HG03439 (cell line): ENCODE data around the gene NDST3.
A peak's percentile ranks its signal among the peaks of the same experiment; 100 is the strongest.

Experiments used
- ATAC-seq: cut with Tn5 transposase; IDR thresholded peaks from one replicate; pipeline ENCODE4 v1.9.1; 2021; ENCODE audit warnings: mild to moderate bottlenecking, moderate library complexity; ENCODE audit not compliant: unreplicated experiment

Gene NDST3

DNA sequence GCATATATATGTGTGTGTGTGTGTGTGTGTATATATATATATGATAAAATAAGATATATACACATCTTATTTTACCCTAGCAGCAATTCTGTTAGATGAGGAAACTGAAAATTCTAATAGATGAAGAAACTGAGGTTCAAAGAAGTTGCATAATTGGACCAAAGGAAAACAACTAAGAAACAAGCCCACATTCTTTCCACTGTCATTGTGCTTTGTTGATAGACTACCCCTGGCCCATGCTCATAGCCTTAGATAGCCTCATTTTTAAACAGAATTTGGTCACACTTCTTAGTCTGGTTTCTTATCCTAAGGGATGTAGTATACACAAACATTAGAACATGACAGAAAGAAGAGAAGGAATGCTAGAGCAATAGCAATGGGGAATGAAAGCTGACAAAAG is 138.8 kb downstream of the NDST3 start:
- no peak for ATAC-seq

GRCh38 chr4:118173956-118174725 is 139.9 kb downstream of the NDST3 start:
- ATAC-seq: no peak

GRCh38 chr4:118175506-118175905 is 141.2 kb downstream of the NDST3 start:
- no peak for ATAC-seq

DNA sequence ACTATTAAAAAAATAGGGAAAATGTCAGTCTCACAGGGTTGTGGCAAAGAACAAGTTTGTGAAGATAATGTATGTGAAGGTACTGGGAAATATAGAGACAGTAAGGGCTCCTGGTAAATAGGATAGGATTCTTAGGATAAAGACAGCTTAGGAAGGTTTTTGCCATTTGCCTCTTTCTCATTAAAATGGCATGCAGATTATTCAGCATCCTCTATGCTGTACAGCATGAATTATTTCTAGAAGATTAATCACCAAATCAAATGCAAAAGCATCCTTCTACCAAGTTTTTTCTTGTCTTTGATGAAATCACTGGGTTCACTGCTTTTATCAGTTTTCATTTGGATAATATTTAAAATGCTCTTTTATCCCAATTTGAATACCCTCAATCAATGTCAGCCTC is 142.8 kb downstream of the NDST3 start:
- no peak for ATAC-seq

DNA sequence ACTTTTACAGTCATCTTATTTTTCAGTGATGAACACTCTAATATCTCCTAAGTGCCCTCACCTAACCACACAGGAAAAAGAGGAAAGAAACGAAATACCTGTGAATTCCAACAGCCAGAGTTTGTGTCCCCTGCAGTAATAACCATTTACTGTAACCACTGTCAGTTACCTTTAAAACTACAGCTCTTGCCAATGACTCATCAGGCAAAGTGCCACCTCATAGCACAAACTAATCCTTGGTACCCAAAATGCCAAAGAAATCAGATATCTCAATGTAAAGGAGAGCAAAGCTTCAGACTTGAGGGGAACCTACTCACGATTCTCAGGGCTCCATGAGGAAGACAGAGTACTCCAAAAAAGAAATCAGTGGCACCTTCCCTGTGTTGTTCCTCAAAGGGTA is 146.5 kb downstream of the NDST3 start:
- no peak for ATAC-seq

- no peak for ATAC-seq
These were observed 156.6 kb downstream of the NDST3 start for GRCh38 chr4:118190903-118191302.

DNA sequence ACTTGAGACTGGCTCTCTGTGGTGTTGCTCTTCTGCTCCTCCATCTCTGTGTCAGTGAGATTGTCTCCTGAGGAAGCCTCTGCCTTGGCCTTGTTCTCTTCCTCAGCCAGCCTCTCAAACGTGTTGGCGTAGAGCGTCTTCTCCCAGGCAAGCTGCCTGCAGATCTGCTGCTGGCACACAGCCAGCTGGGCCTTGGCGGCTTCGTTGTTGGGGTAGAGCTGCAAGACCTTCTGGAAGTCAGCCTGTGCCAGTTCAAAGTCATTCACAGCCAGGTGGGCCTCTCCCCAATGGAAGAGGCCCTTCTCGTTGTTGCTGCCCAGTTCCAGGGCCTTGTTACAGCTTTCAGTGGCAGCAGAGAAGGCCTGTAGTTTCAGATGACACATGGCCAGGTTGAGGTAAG is 159.1 kb downstream of the NDST3 start:
- no peak for ATAC-seq

GRCh38 chr4:118206627-118207026 is 172.3 kb downstream of the NDST3 start:
- ATAC-seq: no peak

GRCh38 chr4:118213101-118213500 is 178.8 kb downstream of the NDST3 start:
- ATAC-seq: no peak

DNA sequence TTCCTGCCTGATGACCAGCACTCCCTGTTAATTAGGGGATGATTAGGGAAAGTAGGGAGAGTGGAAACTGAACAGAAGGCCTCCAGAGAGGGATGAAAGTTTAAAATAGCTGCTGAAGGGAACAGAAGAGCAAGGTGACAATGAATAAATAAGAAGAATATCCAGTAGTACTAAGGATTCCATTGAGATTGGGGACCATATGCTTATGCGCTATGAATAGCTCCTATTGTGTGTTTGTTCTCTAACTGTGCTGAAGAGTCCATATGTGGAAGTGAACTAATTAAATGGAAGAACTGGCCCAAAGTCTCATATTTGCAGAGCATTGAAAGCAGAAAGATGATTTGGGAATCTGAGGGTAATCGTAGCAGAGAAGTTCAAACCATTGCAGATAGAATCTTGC is 181.5 kb downstream of the NDST3 start:
- ATAC-seq: no peak

- no peak for ATAC-seq
These were observed 187.0 kb downstream of the NDST3 start for GRCh38 chr4:118221227-118221800.

DNA sequence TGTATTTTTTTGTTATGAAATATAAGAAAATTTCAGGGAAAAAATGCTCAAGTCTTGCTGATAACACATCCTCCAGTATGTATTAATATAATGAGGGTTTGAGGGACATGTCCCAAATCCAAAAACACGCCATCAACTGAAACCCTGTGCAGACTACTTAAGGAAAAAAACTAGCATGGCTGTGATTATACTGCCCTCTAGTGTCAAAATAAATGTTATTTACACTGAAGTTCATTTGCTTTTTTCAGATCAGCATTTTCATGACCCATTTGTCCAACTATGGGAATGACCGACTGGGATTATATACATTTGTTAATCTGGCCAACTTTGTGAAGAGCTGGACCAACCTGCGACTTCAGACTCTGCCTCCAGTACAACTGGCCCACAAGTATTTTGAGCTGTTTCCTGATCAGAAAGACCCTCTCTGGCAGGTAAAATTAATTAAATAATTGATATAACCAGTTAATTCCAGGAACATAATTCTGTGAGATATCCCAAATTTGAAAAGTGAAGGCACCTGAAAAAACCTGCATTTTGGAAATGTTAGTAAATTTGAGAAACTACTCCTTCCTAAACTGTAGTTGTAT is 190.1 kb downstream of the NDST3 start:
- peak; percentile 77 for ATAC-seq

GRCh38 chr4:118225511-118225910 is 191.2 kb downstream of the NDST3 start:
- ATAC-seq: no peak

GRCh38 chr4:118226311-118227010 is 192.2 kb downstream of the NDST3 start:
- ATAC-seq: no peak

DNA sequence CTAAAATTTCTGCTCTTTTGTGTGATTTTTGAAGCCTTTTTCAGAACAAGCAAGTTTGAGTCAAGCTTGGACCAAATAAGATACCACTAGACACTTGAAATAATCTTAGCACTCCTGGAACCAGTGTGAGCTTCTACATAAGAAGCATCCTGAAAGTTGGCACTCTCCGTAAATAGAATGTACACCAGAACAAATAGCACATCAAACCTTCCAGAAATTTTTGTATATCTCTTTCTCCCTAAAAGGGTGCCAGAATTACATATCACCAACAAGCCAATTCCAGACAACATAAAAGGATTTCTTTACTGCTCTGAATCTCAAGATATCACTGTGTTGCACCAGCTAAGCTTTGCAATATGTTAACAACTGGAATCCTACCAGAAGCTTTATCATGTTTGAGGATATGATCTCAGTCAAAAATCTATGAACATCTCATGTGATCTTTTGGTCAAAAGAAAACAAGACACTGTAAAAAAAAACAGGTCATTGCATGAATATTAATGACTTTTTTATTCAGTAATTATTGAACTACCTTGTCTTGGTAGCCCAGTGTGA is 201.4 kb downstream of the NDST3 start:
- no peak for ATAC-seq

- ATAC-seq: no peak
These were observed 203.2 kb downstream of the NDST3 start for GRCh38 chr4:118237531-118237930.

GRCh38 chr4:118249890-118250289 is 215.6 kb downstream of the NDST3 start:
- no peak for ATAC-seq

DNA sequence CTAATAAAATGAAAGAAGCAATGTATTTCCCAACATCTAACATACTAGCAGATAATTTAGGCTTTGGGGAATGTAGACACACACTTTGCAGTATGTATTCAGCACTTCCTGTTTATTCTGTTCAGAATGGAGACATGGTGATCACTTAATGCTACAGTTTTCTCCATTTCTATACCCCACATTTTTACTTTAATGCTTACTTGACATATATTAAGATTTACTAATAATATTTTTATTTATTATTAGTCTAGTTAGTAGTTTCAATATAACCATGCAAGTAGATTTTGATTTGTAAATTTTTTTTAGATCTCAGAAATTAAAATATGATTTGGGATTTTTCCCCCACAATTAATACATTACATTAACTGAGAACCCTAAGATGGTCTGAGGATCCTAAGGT is 220.1 kb downstream of the NDST3 start:
- no peak for ATAC-seq

DNA sequence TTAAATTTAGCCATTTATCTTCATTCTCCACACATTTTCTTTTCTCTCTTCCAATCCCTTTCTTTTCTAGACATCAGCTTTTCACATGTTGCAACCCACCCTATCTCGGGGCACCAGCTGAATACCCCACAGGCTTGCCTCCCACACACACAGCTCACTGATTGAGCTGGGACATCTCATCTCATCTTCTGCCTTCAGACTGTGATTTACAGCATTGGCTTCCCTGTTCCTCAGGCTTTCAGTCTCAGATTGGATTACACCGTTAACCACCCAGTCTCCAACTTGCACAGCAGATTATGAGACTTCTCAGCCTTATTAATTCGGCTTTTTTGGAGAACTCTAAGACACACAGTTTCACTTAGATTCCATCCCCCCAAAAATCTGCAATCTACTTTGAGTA is 224.8 kb downstream of the NDST3 start:
- ATAC-seq: no peak

DNA sequence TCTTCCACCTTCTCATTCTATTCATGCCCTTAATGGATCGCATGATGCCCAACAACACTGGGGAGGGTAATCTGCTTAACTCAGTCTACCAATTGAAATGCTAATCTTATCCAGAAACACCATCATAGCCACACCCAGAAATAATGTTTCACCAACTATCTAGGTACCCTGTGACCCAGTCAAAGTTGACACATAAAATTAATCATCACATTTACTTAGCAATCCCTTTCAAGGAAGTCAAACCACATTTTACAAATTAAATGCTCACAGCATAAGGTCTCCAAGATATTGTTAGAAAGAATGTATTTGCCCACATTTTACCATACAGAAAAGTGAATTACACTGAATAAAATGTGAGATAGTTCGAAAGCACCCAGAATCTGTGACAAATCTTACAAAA is 226.0 kb downstream of the NDST3 start:
- ATAC-seq: no peak

DNA sequence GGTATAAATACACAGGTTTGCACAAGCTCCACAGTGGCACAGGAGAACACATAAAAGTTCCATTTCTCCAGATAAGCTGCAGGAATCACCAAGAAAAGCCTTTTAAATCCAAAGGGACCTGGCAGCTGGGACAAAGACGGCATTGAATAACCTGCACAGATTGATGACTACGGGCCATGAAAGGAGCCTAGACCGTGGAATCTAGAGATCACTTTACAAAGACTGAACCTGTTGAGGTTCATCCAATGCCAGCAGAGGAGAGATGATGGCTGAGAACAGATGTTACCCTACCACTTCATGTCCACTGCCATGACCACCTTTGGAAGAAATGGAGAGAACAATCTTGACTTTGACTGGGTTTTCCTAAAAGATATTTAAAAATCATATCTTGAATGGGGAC is 229.8 kb downstream of the NDST3 start:
- no peak for ATAC-seq
